Subcutaneous abdominal adipose tissue (tissue), 5 donors: ENCODE results near the gene KCNS1.
"Not testable (repeated sequence)": the region's sequence is repeated elsewhere in the genome, so short reads cannot be mapped to it uniquely, and the experiment has no call there.

Experiments used
- H3K27ac ChIP-seq: one replicate; pipeline ENCODE4 v1.7.0; 2013; ENCODE audit warnings: low read depth, mild to moderate bottlenecking, inconsistent platforms, low read length, moderate library complexity
- H3K27me3 ChIP-seq, 5 donors: one replicate each; pipeline ENCODE4 v1.7.0; 2013; ENCODE audit warnings: low read length in 5 of 5, inconsistent platforms in 1 of 5; ENCODE audit not compliant: control insufficient read depth in 5 of 5, insufficient read depth in 4 of 5
- H3K36me3 ChIP-seq, 5 donors: one replicate each; pipeline ENCODE4 v1.7.0; 2013; ENCODE audit warnings: low read length in 5 of 5; ENCODE audit not compliant: control insufficient read depth in 5 of 5, insufficient read depth in 5 of 5
- H3K4me1 ChIP-seq, 5 donors: one replicate each; pipeline ENCODE4 v1.7.0; 2013; ENCODE audit warnings: low read length in 5 of 5, mild to moderate bottlenecking in 3 of 5, moderate library complexity in 1 of 5; ENCODE audit not compliant: control insufficient read depth in 5 of 5, insufficient read depth in 5 of 5
- H3K4me3 ChIP-seq, 5 donors: one replicate each; pipeline ENCODE4 v1.7.0; 2013; ENCODE audit warnings: low read length in 5 of 5, low read depth in 1 of 5
- H3K9ac ChIP-seq, 5 donors: one replicate each; pipeline ENCODE4 v1.7.0; 2013; ENCODE audit warnings: low read length in 5 of 5, mild to moderate bottlenecking in 4 of 5, moderate library complexity in 3 of 5
- H3K9me3 ChIP-seq, 5 donors: one replicate each; pipeline ENCODE4 v1.7.0; 2013; ENCODE audit warnings: low read length in 5 of 5; ENCODE audit not compliant: control insufficient read depth in 5 of 5
- donor health status: healthy.
- donor health status: healthy.
- donor health status: healthy.
- donor health status: healthy.
- donor health status: healthy.

KCNS1 gene

DNA sequence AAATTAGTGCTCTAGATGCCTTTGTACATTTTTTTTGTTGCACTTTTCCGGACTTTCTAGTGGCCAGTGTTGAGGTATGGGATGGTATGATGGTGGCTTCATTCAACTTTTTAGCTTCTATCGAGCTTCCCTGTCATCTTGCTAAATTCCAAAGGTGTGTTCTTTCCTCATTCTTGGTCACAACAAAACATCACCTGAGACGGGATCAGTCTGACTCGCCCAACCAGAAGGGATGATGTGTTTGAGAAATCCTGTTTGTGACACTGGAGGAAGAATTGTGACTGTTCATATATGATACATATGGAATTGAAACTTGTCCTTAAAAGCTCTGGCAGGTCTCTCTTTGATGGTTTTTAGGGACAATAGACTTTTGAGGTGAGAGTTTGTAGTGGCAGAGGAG is 33.8 kb downstream of the KCNS1 start:
- no peak overlapping the region for H3K4me3 ChIP-seq
- peaks cover 0 to 14% (median 4%) of the 10 kb centered on the region in 5 donors for H3K4me1 ChIP-seq
- H3K27ac ChIP-seq = no peak overlapping the region
- H3K9me3 ChIP-seq = no peaks in the 10 kb centered on the region
- peaks cover 0 to 9% (median 2%) of the 10 kb centered on the region in 5 donors for H3K36me3 ChIP-seq
- H3K27me3 ChIP-seq = no peaks in the 10 kb centered on the region
- no peak overlapping the region for H3K9ac ChIP-seq

DNA sequence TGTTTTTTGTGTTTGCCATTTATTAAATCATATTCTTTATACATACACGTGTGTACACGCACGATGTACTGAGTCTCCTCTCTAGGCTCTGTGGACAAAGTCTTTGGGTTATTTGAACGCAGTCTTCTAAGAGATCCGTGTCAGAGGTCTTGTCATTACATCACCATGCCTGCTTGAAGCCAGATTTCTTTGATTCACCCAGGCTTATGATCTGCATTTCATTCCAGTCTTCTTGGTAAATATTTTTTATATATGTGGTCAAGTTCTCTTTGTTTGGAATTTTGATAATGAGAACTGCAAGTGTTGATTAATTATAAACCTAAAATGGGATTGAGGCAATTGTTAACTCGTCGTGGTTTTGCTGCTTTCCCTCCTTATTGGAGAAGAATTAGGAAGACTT is 34.6 kb downstream of the KCNS1 start:
- H3K4me3 ChIP-seq = no peak overlapping the region
- no peak overlapping the region for H3K27ac ChIP-seq
- no peaks in the 10 kb centered on the region for H3K27me3 ChIP-seq
- peaks cover 0 to 9% (median 3%) of the 10 kb centered on the region in 5 donors for H3K36me3 ChIP-seq
- no peak overlapping the region for H3K9ac ChIP-seq
- H3K4me1 ChIP-seq = peaks cover 0 to 14% (median 4%) of the 10 kb centered on the region in 5 donors
- no peaks in the 10 kb centered on the region for H3K9me3 ChIP-seq

DNA sequence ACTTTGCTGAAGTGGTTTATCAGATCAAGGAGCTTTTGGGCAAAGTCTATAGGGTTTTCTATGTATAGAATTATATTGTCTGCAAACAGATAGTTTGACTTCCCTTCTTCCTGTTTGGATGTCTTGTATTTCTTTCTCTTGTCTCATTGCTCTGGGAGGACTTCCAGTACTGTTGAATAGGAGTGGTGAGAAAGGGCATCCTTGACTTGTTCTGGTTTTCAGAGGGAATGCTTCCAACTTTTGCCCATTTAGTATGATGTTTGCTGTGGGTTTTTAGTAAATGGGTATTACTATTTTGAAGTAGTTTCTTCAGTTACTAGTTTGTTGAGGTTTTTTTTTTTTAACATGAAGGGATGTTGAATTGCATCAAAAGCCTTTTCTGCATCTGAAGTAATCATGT is 36.1 kb downstream of the KCNS1 start:
- H3K9me3 ChIP-seq = no peaks in the 10 kb centered on the region
- H3K4me1 ChIP-seq = peaks cover 0 to 14% (median 4%) of the 10 kb centered on the region in 5 donors
- no peak overlapping the region for H3K4me3 ChIP-seq
- no peak overlapping the region for H3K9ac ChIP-seq
- H3K27me3 ChIP-seq = no peaks in the 10 kb centered on the region
- peaks cover 0 to 11% (median 7%) of the 10 kb centered on the region in 5 donors for H3K36me3 ChIP-seq
- H3K27ac ChIP-seq = no peak overlapping the region

DNA sequence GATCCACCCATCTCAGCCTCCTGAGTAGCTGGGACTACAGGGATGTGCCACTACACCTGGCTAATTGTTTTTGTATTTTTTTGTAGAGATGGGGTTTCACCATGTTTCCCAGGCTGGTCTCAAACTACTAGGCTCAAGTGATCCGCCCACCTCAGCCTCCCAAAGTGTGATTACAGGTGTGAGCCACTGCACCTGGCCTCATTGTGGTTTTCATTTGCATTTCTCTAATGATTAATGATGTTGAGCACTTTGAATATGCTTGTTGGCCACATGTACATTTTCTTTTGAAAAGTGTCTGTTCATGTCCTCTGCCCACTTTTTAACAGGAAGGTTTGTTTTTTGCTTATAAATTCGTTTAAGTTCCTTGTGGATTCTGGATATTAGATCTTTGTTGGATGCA is 37.8 kb downstream of the KCNS1 start:
- H3K9me3 ChIP-seq, H3K27ac ChIP-seq, H3K9ac ChIP-seq, H3K4me3 ChIP-seq, H3K27me3 ChIP-seq: not testable (repeated sequence)
- Histone ChIP-seq H3K36me3 (peaks cover 0 to 16% (median 3%) of the 10 kb centered on the region in 5 donors), H3K4me1 (peaks cover 0 to 14% (median 4%) of the 10 kb centered on the region in 5 donors)

DNA sequence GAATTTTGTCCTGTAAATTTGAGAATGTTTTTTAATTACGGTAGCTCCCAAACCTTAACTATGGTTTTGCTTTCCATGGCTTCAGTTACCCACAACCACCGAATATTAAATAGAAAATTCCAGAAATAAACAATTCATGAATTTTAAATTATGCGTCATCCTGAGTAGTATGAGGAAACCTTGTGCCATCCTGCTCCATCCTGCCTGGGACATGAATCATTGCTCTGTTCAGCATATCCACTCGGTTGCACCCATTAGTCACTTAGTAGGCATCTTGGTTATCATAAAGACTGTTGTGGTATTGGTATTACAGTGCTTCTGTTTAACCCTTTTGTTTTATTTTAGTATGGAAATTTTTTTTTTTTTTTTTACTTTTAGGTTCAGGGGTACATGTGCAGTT is 39.7 kb downstream of the KCNS1 start:
- H3K27me3 ChIP-seq = no peaks in the 10 kb centered on the region
- no peak overlapping the region for H3K9ac ChIP-seq
- no peak overlapping the region for H3K4me3 ChIP-seq
- H3K36me3 ChIP-seq = peaks cover 5 to 16% (median 8%) of the 10 kb centered on the region in 5 donors
- no peak overlapping the region for H3K27ac ChIP-seq
- no peaks in the 10 kb centered on the region for H3K9me3 ChIP-seq
- peaks cover 0 to 3% (median 0%) of the 10 kb centered on the region in 5 donors for H3K4me1 ChIP-seq

DNA sequence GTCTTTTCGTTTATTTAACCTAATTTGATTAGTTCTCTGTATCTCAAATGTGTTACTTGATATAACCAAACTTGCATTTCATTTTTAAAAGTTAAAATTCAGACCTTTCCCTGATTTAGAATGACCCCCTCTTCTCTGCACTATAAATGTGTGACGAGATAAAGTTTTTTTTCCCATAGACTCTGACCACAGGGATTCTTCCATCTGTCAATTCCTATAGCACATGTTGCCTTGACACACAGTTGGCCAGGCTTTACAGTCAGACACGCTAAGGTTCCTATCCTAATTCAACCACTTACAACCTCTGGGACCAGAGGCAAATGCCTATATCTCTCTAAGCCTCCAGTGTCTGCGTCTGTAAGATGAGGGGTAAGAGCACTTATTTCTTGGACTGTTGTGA is 40.6 kb downstream of the KCNS1 start:
- Histone ChIP-seq H3K27ac (no peak overlapping the region), H3K27me3 (no peaks in the 10 kb centered on the region), H3K4me1 (no peaks in the 10 kb centered on the region), H3K9me3 (no peaks in the 10 kb centered on the region), H3K36me3 (peaks cover 5 to 16% (median 8%) of the 10 kb centered on the region in 5 donors), H3K9ac (no peak overlapping the region), H3K4me3 (no peak overlapping the region)

DNA sequence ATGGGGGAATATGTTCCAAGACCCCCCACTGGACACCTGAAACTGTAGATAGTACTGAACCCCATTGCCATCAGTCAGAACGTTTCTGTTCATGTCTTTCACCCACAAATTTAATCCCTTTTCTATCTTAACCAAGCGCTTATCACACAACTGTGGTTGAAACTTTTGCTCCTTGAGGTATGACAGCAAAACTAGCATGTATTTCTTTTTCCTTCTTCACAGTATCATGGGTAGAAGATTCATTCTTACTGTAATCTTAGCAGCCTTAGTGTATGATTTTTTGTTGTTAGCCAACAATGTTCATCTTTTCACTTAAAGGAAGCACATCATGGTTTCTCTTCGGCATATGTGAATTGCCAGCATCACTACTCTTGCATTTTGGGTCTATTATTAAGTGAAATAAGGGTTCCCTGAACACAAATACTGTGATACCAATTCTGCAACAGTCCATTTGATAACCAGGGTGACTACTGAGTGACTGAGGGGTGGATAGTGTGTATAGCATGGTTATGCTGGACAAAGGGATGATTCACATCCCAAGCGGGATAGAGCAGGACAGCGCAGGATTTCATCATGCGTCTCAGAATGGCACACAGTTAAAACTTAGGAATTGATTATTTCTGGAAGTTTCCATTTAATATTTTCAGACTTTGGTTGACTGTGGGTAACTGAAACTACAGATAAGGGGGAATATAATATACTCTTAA is 41.8 kb downstream of the KCNS1 start:
- Histone ChIP-seq H3K27ac (no peak overlapping the region), H3K36me3 (peaks cover 5 to 20% (median 14%) of the 10 kb centered on the region in 5 donors), H3K27me3 (no peaks in the 10 kb centered on the region), H3K4me3 (no peak overlapping the region), H3K9me3 (no peaks in the 10 kb centered on the region), H3K9ac (no peak overlapping the region), H3K4me1 (no peaks in the 10 kb centered on the region)

DNA sequence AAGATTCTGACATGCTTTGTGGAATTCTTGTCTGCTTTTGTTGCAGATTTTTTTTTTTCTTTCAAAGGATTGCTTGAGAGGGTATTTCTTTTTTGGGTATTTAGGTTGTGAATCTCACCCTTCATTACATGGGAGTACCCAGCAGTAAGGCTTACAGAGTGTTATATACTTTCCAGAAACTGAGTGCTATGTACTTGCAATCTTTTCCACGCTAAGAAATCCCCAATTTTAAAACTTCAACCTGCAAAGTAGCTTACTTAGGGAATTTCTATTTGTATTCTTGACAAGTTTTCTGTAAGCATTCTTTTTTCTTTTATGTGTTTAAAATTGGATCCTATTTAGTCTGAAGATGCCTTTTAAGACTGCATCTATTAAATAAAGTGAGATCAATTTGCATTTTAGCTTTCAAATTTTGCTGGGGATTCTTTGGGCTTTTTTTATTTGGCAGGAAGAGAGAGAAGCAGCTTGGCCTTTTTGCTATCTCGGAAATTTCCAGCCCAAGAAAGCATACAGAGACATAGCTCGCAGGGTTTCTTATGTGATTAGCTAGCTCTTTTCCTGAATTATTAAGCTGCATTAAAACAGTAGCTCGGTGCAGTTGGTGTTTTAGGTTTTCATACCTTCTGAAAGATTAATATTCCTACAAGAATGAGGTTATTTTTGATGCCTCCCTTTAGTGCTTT is 42.6 kb downstream of the KCNS1 start:
- Histone ChIP-seq H3K36me3 (peaks cover 10 to 24% (median 16%) of the 10 kb centered on the region in 5 donors), H3K27ac (no peak overlapping the region), H3K9me3 (no peaks in the 10 kb centered on the region), H3K4me3 (no peak overlapping the region), H3K9ac (no peak overlapping the region), H3K27me3 (no peaks in the 10 kb centered on the region), H3K4me1 (peaks cover 0 to 5% (median 0%) of the 10 kb centered on the region in 5 donors)

DNA sequence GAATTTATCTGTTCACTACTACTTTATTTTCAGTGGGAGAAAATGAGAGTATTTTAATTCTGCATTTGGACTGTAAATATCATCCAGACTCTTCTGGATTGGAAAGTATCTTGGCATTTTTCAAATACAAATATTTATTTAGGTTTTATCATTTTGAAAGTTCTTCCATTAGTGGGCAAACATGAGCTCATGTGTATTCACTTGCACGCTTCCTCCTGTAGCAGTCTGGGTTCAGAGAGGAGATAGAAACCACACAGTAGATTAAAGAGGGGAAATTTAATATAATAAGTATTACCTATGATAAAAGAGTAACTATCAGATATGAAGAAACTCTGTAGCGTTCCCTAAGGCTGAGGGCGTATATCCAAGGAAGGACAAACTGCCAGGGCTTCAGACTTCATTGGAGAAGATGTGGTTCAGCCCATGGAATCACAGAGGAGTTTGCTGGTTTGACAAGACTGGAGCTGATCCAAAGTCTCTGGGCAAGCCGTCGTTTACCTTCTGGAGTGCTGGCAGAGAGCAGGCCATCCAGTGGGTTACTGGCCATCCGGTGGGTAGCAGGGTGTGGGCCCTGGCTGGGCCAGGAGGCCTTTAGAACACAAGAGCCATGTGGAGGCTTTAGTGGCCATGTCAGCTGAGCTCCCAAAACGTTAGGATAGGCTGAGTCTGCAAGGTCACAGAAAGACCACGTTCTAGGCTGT is 44.3 kb downstream of the KCNS1 start:
- no peak overlapping the region for H3K27ac ChIP-seq
- peaks cover 10 to 25% (median 21%) of the 10 kb centered on the region in 5 donors for H3K36me3 ChIP-seq
- peaks cover 0 to 6% (median 0%) of the 10 kb centered on the region in 5 donors for H3K4me1 ChIP-seq
- H3K4me3 ChIP-seq = no peak overlapping the region
- no peaks in the 10 kb centered on the region for H3K9me3 ChIP-seq
- H3K9ac ChIP-seq = no peak overlapping the region
- no peaks in the 10 kb centered on the region for H3K27me3 ChIP-seq

DNA sequence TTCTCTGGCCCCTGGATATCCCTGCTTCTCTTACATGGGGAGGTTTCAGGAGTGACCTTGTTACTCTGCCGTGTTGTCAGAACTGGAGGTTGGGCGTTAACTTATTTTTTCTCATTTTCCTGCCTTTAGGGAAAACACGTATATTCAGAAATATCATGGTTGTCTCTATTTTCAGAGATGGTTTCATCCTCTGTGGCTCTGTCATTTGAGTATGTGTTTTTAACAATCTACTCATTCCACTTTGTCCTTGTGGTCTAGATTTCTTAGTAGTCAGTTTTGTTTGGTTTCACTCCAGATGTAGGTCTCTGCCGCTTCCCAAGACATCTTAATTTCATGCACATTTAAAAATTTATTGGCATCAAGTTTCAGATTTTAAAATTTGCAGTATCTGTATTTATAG is 45.9 kb downstream of the KCNS1 start:
- Histone ChIP-seq H3K27me3 (no peaks in the 10 kb centered on the region), H3K27ac (no peak overlapping the region), H3K9ac (no peak overlapping the region), H3K9me3 (no peaks in the 10 kb centered on the region), H3K36me3 (peaks cover 10 to 21% (median 17%) of the 10 kb centered on the region in 5 donors), H3K4me3 (no peak overlapping the region), H3K4me1 (peaks cover 0 to 7% (median 0%) of the 10 kb centered on the region in 5 donors)
